CD8-positive, alpha-beta memory T cell (primary cell): ENCODE measurements around the gene LRRIQ1. TPM values are rescaled to one million over a fixed set of nuclear protein-coding genes. Genes with fewer than 3 reads are reported as not detected.
"Not testable (repeated sequence)": the region's sequence is repeated elsewhere in the genome, so short reads cannot be mapped to it uniquely, and the experiment has no call there.

Experiments
- CTCF ChIA-PET: fragments of 350-600 bp; sonication (Branson Sonifier 250); formaldehyde crosslinking; loops from one replicate; lab custom pipeline; 2021; ENCODE audit warnings: antibody characterized with exemption; lab: Charles Lee
- POLR2A ChIA-PET: fragments of 350-600 bp; sonication (Branson Sonifier 250); formaldehyde crosslinking; loops from one replicate; lab custom pipeline; 2021; ENCODE audit warnings: antibody characterized with exemption; lab: Charles Lee
- DNase-seq, 5 donors: peaks; one replicate each; pipeline versions ENCODE4 v3.0.0 to v3.0.0-alpha.2; 2020 to 2022; ENCODE audit warnings: mixed read lengths in 1 of 5
- H3K27ac ChIP-seq: one replicate; pipeline ENCODE4 v1.7.0; 2013; ENCODE audit warnings: low read depth, mild to moderate bottlenecking, low read length, moderate library complexity
- H3K27me3 ChIP-seq: 2 replicates; pipeline ENCODE4 v1.7.0; 2013; ENCODE audit warnings: low read length, mild to moderate bottlenecking; ENCODE audit not compliant: insufficient read depth, poor library complexity, severe bottlenecking
- H3K36me3 ChIP-seq: 2 replicates; pipeline ENCODE4 v1.7.0; 2013; ENCODE audit warnings: mild to moderate bottlenecking, low read length, moderate library complexity; ENCODE audit not compliant: insufficient read depth
- H3K4me1 ChIP-seq: 2 replicates; pipeline ENCODE4 v1.7.0; 2013; ENCODE audit warnings: mild to moderate bottlenecking, low read length, moderate library complexity; ENCODE audit not compliant: insufficient read depth
- H3K4me3 ChIP-seq: 2 replicates; pipeline ENCODE4 v1.7.0; 2013; ENCODE audit warnings: mild to moderate bottlenecking, low read length
- H3K9me3 ChIP-seq: 2 replicates; pipeline ENCODE4 v1.7.0; 2013; ENCODE audit warnings: mild to moderate bottlenecking, low read length
- H3K27ac Mint-ChIP-seq, 8 donors: one replicate each; pipeline ENCODE4 v1.8.0; 2020 to 2021; ENCODE audit warnings: mixed read lengths in 8 of 8, mild to moderate bottlenecking in 6 of 8, inconsistent platforms in 3 of 8, moderate library complexity in 3 of 8
- H3K27me3 Mint-ChIP-seq, 2 donors: one replicate each; pipeline ENCODE4 v1.8.0; 2020 to 2021; ENCODE audit warnings: mixed read lengths in 2 of 2, mild to moderate bottlenecking in 1 of 2, moderate library complexity in 1 of 2
- H3K36me3 Mint-ChIP-seq, 3 donors: one replicate each; pipeline ENCODE4 v1.8.0; 2020 to 2021; ENCODE audit warnings: mixed read lengths in 3 of 3, inconsistent platforms in 1 of 3, mild to moderate bottlenecking in 1 of 3
- H3K4me1 Mint-ChIP-seq, 3 donors: one replicate each; pipeline ENCODE4 v1.8.0; 2020 to 2021; ENCODE audit warnings: mixed read lengths in 3 of 3, inconsistent platforms in 1 of 3, mild to moderate bottlenecking in 1 of 3
- H3K4me3 Mint-ChIP-seq, 7 donors: one replicate each; pipeline ENCODE4 v1.8.0; 2020 to 2021; ENCODE audit warnings: mixed read lengths in 7 of 7, mild to moderate bottlenecking in 6 of 7, moderate library complexity in 4 of 7, inconsistent platforms in 2 of 7
- H3K9me3 Mint-ChIP-seq, 5 donors: one replicate each; pipeline ENCODE4 v1.8.0; 2020 to 2022; ENCODE audit warnings: mixed read lengths in 5 of 5, mild to moderate bottlenecking in 3 of 5, moderate library complexity in 2 of 5, inconsistent platforms in 1 of 5
- polyA plus RNA-seq: library from polyadenylated mRNA; unstranded; fragments of 300-500 nt; fragmentation: Illumina TruSeq; gene quantifications from one replicate; pipeline ENCODE4 v1.2.3, GENCODE V29; 2021
- total RNA-seq, 2 experiments: library from RNA; stranded (reverse); gene quantifications; one replicate each; pipeline ENCODE4 v1.2.3, GENCODE V29; 2021

The LRRIQ1 gene
- total and polyA plus RNA-seq, 3 experiments from 2014 or later, result 0.07 TPM; not detected in 2

DNA sequence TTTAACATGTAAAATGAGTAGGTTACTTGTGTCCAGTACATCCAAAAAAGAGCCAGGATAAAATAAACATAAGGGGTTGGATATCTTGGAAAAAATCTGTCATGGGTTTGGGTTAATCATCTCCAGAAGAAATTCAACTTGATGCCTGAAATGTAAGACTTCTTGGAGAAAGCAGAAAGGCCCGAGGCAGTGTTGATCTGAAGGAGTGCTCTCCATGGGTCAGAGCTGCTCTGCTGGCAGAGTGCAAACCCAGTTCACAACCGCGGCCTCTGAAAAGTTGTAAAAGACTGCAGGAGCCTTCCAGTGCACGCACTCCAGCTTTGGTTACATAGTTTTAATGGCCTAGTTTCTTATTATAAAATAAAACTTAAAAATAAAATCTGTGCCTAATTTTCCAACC lies 146.5 kb downstream of the LRRIQ1 start:
- CTCF ChIA-PET, result no interaction called here
- H3K4me1 Mint-ChIP-seq, result no peaks in the 10 kb centered on the region
- no peak overlapping the region for H3K4me3 Mint-ChIP-seq
- POLR2A ChIA-PET, result no interaction called here
- no peaks in the 10 kb centered on the region for H3K27me3 Mint-ChIP-seq
- DNase-seq, result no peak
- no peak overlapping the region for H3K4me3 ChIP-seq
- no peaks in the 10 kb centered on the region for H3K9me3 ChIP-seq
- H3K4me1 ChIP-seq, result no peaks in the 10 kb centered on the region
- H3K9me3 Mint-ChIP-seq, result peaks cover 0 to 4% (median 0%) of the 10 kb centered on the region in 5 donors
- no peaks in the 10 kb centered on the region for H3K36me3 Mint-ChIP-seq
- no peak overlapping the region for H3K27ac ChIP-seq
- no peaks in the 10 kb centered on the region for H3K27me3 ChIP-seq
- H3K27ac Mint-ChIP-seq, result no peak overlapping the region
- H3K36me3 ChIP-seq, result no peaks in the 10 kb centered on the region

DNA sequence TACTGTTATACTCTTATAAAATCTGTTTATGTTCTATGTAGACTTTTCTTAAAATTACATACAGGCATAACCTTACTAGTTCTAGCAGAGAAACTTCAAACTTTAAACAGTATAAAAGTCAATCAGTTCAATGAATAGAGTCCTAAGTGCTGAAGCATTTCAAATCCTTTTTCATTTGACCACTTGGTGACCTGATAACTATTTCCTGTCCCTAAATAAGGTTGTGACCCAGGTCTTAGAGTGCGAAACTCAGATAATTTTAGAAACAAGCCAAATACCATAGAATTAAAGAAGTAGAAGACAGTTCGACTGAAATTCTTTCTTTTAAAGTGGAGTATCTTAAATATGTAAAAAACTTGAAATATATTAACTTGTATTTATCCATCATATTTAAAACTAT lies 147.7 kb downstream of the LRRIQ1 start:
- H3K4me1 Mint-ChIP-seq, result no peaks in the 10 kb centered on the region

DNA sequence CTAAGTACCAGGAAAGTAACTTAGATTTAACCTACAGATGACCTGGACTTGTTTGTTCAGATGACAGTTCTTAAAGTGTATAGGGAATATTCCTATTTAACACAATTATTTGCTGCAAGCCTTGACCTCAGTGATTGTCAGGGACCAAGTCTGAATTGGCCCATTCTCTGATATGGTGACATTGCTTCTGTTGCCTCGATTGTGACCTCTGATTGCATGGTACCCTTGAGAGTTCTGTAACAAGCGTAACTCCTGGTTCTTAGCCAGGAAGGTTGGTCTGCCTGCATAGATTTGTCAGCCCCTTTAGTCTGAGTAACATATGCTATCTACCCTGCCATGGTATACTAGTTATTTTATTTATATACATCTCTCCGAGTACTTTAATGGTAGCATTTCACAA lies 150.1 kb downstream of the LRRIQ1 start:
- Mint-ChIP-seq H3K4me3 (no peak overlapping the region), H3K27ac (no peak overlapping the region), H3K27me3 (no peaks in the 10 kb centered on the region), H3K9me3 (peaks cover 0 to 9% (median 0%) of the 10 kb centered on the region in 5 donors), H3K4me1 (no peaks in the 10 kb centered on the region), H3K36me3 (no peaks in the 10 kb centered on the region)
- Histone ChIP-seq H3K9me3 (no peaks in the 10 kb centered on the region), H3K27ac (no peak overlapping the region), H3K4me3 (no peak overlapping the region), H3K36me3 (no peaks in the 10 kb centered on the region), H3K27me3 (no peaks in the 10 kb centered on the region), H3K4me1 (no peaks in the 10 kb centered on the region)
- ChIA-PET POLR2A (no interaction called here), CTCF (no interaction called here)
- DNase-seq, result no peak

More for the DNA sequence above, 147.7 kb downstream of the LRRIQ1 start:
- no peak overlapping the region for H3K27ac Mint-ChIP-seq
- Histone ChIP-seq H3K27me3 (no peaks in the 10 kb centered on the region), H3K36me3 (no peaks in the 10 kb centered on the region), H3K27ac (no peak overlapping the region), H3K4me1 (no peaks in the 10 kb centered on the region), H3K4me3 (no peak overlapping the region), H3K9me3 (no peaks in the 10 kb centered on the region)
- peaks cover 0 to 9% (median 0%) of the 10 kb centered on the region in 5 donors for H3K9me3 Mint-ChIP-seq
- POLR2A ChIA-PET, result no interaction called here
- DNase-seq, result no peak
- CTCF ChIA-PET, result no interaction called here
- H3K27me3 Mint-ChIP-seq, result no peaks in the 10 kb centered on the region
- no peak overlapping the region for H3K4me3 Mint-ChIP-seq
- H3K36me3 Mint-ChIP-seq, result no peaks in the 10 kb centered on the region

DNA sequence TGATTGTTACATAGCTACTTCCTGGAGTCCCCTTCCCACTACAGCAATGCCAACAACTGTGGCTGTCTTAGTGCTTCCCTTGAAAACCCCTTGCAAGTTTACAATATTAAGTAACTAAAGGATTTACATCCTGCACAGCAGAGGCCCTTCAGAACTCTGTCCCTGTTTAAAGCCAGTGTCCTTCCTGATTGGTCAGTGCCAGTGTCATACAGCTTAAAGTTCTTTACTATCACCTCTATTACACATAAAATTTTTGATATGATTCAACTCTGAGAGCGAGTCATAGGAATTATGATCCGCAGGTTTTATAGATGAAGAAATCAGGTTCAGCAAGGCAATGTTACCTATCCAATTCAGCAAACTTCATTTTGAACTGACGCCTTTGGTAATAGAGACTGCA lies 152.5 kb downstream of the LRRIQ1 start:
- no peaks in the 10 kb centered on the region for H3K27me3 ChIP-seq
- Mint-ChIP-seq H3K27me3 (no peaks in the 10 kb centered on the region), H3K4me3 (no peak overlapping the region), H3K4me1 (no peaks in the 10 kb centered on the region), H3K9me3 (peaks cover 0 to 5% (median 0%) of the 10 kb centered on the region in 5 donors), H3K36me3 (no peaks in the 10 kb centered on the region), H3K27ac (no peak overlapping the region)
- CTCF ChIA-PET, result no interaction called here
- H3K27ac ChIP-seq, result no peak overlapping the region
- H3K4me3 ChIP-seq, result no peak overlapping the region
- POLR2A ChIA-PET, result no interaction called here
- no peaks in the 10 kb centered on the region for H3K9me3 ChIP-seq
- no peaks in the 10 kb centered on the region for H3K4me1 ChIP-seq
- DNase-seq, result no peak
- H3K36me3 ChIP-seq, result no peaks in the 10 kb centered on the region

DNA sequence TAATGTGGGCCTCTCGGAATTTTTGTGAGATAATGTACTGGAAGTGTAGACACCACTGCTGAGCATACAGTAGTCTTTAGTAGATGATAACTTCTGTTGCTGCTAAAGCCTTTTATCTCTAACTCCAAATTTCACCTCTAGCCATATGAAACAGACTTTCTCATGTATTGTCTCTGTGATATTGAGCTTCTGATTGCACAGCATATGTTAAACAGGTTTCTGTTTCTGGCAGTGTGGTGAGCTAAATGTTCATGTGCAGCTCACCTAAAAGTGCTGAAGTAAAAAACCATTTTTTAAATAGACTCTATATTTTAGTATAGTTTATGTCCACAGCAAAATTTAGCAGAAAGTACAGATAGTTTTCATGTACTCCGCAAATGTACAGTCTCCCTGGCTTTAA lies 154.6 kb downstream of the LRRIQ1 start:
- H3K4me3 ChIP-seq, result no peak overlapping the region
- Mint-ChIP-seq H3K9me3 (peaks cover 0 to 5% (median 0%) of the 10 kb centered on the region in 5 donors), H3K4me1 (no peaks in the 10 kb centered on the region), H3K36me3 (no peaks in the 10 kb centered on the region), H3K4me3 (no peak overlapping the region), H3K27ac (no peak overlapping the region), H3K27me3 (no peaks in the 10 kb centered on the region)
- H3K27me3 ChIP-seq, result no peaks in the 10 kb centered on the region
- H3K36me3 ChIP-seq, result no peaks in the 10 kb centered on the region
- no peaks in the 10 kb centered on the region for H3K4me1 ChIP-seq
- DNase-seq, result no peak
- H3K27ac ChIP-seq, result no peak overlapping the region
- POLR2A ChIA-PET, result no interaction called here
- CTCF ChIA-PET, result no interaction called here
- H3K9me3 ChIP-seq, result no peaks in the 10 kb centered on the region

DNA sequence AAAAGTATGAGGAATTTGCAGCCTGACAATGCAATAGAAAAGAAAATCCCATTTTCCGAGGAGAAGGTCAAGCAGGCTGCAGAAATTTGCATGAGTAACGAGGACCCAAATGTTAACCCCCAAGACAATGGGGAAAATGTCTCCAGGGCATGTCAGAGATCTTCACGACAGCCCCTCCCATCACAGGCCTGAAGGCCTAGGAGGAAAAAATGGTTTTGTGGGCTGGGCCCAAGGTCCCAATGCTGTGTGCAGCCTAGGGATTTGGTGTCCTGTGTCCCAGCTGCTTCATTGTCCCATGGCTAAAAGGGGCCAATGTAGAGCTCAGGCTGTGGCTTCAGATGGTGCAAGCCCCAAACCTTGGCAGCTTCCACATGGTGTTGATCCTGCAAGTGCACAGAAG lies 167.7 kb downstream of the LRRIQ1 start:
- DNase-seq, H3K4me1 Mint-ChIP-seq, H3K27me3 Mint-ChIP-seq, H3K9me3 ChIP-seq, H3K27me3 ChIP-seq, H3K27ac ChIP-seq, H3K4me1 ChIP-seq, H3K36me3 ChIP-seq, POLR2A ChIA-PET, H3K27ac Mint-ChIP-seq, H3K36me3 Mint-ChIP-seq, CTCF ChIA-PET, H3K4me3 Mint-ChIP-seq, H3K4me3 ChIP-seq: not testable (repeated sequence)
- peaks cover 14 to 24% (median 20%) of the 10 kb centered on the region in 5 donors for H3K9me3 Mint-ChIP-seq

DNA sequence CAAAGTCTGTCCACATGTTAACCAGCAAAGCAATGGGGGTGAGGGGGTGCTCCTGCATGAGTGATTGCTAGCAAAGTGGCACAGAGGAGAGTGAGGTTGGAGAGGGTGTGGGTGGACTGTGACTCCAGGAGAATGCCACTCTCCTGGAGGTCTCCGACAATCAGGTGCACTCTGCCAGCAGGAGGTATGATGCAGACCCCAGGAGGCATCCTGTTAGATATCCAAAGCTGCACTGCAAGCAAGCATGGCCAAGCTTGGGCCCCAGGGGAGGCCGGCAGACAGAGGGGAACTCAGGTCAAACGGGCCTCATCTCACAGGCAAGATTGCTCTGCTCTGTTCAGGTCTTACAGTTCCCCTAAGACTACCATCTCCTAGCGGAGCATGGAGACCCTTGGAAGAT lies 170.4 kb downstream of the LRRIQ1 start:
- Histone ChIP-seq H3K27ac (no peak overlapping the region), H3K4me3 (no peak overlapping the region), H3K4me1 (no peaks in the 10 kb centered on the region), H3K9me3 (no peaks in the 10 kb centered on the region), H3K36me3 (no peaks in the 10 kb centered on the region), H3K27me3 (no peaks in the 10 kb centered on the region)
- POLR2A ChIA-PET, result no interaction called here
- Mint-ChIP-seq H3K4me3 (no peak overlapping the region), H3K27me3 (no peaks in the 10 kb centered on the region), H3K9me3 (peaks cover 15 to 21% (median 16%) of the 10 kb centered on the region in 5 donors), H3K27ac (no peak overlapping the region), H3K4me1 (no peaks in the 10 kb centered on the region), H3K36me3 (no peaks in the 10 kb centered on the region)
- no peak for DNase-seq
- CTCF ChIA-PET, result no interaction called here

DNA sequence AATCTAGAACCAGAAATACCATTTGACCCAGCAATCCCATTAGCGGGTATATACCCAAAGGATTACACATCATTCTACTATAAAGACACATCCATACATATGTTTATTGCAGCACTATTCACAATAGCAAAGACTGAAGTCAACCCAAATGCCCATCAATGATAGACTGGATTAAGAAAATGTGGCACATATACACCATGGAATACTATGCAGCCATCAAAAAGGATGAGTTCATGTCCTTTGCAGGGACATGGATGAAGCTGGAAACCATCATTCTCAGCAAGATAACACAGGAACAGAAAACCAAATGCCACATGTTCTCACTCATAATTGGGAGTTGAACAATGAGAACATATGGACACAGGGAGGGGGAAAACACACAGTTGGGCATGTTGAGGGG lies 188.2 kb downstream of the LRRIQ1 start:
- peaks cover 4 to 25% (median 14%) of the 10 kb centered on the region in 5 donors for H3K9me3 Mint-ChIP-seq
- H3K36me3 Mint-ChIP-seq, H3K9me3 ChIP-seq, H3K27me3 Mint-ChIP-seq, H3K27ac Mint-ChIP-seq, H3K4me1 ChIP-seq, CTCF ChIA-PET, H3K27ac ChIP-seq, H3K27me3 ChIP-seq, DNase-seq, H3K4me1 Mint-ChIP-seq, POLR2A ChIA-PET, H3K36me3 ChIP-seq, H3K4me3 ChIP-seq, H3K4me3 Mint-ChIP-seq: not testable (repeated sequence)

DNA sequence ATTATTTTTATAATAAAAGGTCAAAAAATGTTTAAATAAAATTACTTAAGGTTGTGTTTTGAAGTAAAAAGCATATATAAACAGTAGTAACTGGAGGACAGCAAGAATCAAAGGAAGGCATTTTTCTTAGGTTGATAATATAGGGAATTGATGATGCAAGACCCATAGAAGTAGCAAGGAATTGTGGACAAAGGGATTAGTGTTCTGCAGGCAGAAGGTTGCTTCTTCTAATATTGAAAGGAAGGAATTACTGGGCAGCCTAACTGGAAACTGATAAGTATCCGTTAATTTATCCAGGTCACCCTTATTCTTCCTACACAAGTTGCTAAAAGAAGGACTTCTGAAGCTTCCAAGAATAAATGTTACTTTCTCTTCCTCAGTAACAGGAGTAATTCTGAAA lies 189.3 kb downstream of the LRRIQ1 start:
- Mint-ChIP-seq H3K27me3 (no peaks in the 10 kb centered on the region), H3K4me3 (no peak overlapping the region), H3K9me3 (peaks cover 4 to 25% (median 14%) of the 10 kb centered on the region in 5 donors), H3K4me1 (no peaks in the 10 kb centered on the region), H3K27ac (no peak overlapping the region), H3K36me3 (no peaks in the 10 kb centered on the region)
- Histone ChIP-seq H3K36me3 (no peaks in the 10 kb centered on the region), H3K27me3 (no peaks in the 10 kb centered on the region), H3K4me3 (no peak overlapping the region), H3K9me3 (no peaks in the 10 kb centered on the region), H3K27ac (no peak overlapping the region), H3K4me1 (no peaks in the 10 kb centered on the region)
- ChIA-PET CTCF (no interaction called here), POLR2A (no interaction called here)
- no peak for DNase-seq
